Neuronal stem cell (in vitro differentiated cells): ENCODE results near the gene DCUN1D1.
A peak's percentile ranks its signal among the peaks of the same experiment; 100 is the strongest.

ENCODE experiments used
- DNase-seq: peaks from one replicate; pipeline ENCODE4 v3.0.0-alpha.2; 2013; ENCODE audit warnings: low spot score
- H2AFZ ChIP-seq: one replicate; pipeline ENCODE4 v1.6.1; 2013; ENCODE audit warnings: mild to moderate bottlenecking, low read length, inconsistent platforms
- H2AK5ac ChIP-seq: 2 replicates; pipeline ENCODE4 v1.6.1; 2013; ENCODE audit warnings: low read depth, mild to moderate bottlenecking, inconsistent platforms, low read length, moderate library complexity, mixed read lengths
- H2BK120ac ChIP-seq: 2 replicates; pipeline ENCODE4 v1.6.1; 2013; ENCODE audit warnings: low read depth, mild to moderate bottlenecking, inconsistent platforms, low read length, moderate library complexity, mixed read lengths
- H2BK12ac ChIP-seq: one replicate; pipeline ENCODE4 v1.6.1; 2013; ENCODE audit warnings: low read length, inconsistent platforms
- H2BK15ac ChIP-seq: 2 replicates; pipeline ENCODE4 v1.6.1; 2013; ENCODE audit warnings: mild to moderate bottlenecking, low read length, inconsistent platforms, mixed read lengths
- H2BK5ac ChIP-seq: one replicate; pipeline ENCODE4 v1.6.1; 2013; ENCODE audit warnings: inconsistent platforms, mild to moderate bottlenecking, low read length, moderate library complexity
- H3K14ac ChIP-seq: one replicate; pipeline ENCODE4 v1.6.1; 2013; ENCODE audit warnings: low read length, inconsistent platforms
- H3K18ac ChIP-seq: 2 replicates; pipeline ENCODE4 v1.6.1; 2013; ENCODE audit warnings: low read length, inconsistent platforms
- H3K23ac ChIP-seq: 2 replicates; pipeline ENCODE4 v1.6.1; 2013; ENCODE audit warnings: low read depth, mild to moderate bottlenecking, mixed read lengths, low read length, inconsistent platforms; ENCODE audit not compliant: poor library complexity
- H3K27ac ChIP-seq: replicated peaks from 3 replicates; pipeline ENCODE4 v1.5.1; 2013; ENCODE audit warnings: low read length, inconsistent platforms
- H3K27me3 ChIP-seq, 3 experiments: 2 replicates each; pipeline ENCODE4 v1.6.1; 2013; ENCODE audit warnings: low read length in 3 of 3, mild to moderate bottlenecking in 2 of 3, inconsistent platforms in 1 of 3, low read depth in 1 of 3, mixed read lengths in 1 of 3, moderate library complexity in 1 of 3; ENCODE audit not compliant: control insufficient read depth in 3 of 3, insufficient read depth in 3 of 3
- H3K36me3 ChIP-seq, 2 donors: replicated peaks in 1 of 2; 2 replicates each; pipeline ENCODE4 v1.6.1; 2013; ENCODE audit warnings: low read length in 2 of 2; ENCODE audit not compliant: control insufficient read depth in 2 of 2, insufficient read depth in 2 of 2
- H3K4ac ChIP-seq: 2 replicates; pipeline ENCODE4 v1.6.1; 2013; ENCODE audit warnings: inconsistent platforms, mild to moderate bottlenecking, low read length, moderate library complexity
- H3K4me1 ChIP-seq, 2 donors: 1 replicate in 1 of 2; 2 replicates in 1 of 2; pipeline ENCODE4 v1.6.1; 2013; ENCODE audit warnings: low read length in 2 of 2, low read depth in 1 of 2; ENCODE audit not compliant: control insufficient read depth in 2 of 2, insufficient read depth in 1 of 2
- H3K4me2 ChIP-seq: one replicate; pipeline ENCODE4 v1.6.1; 2013; ENCODE audit warnings: mild to moderate bottlenecking, low read length, inconsistent platforms; ENCODE audit not compliant: insufficient read depth, poor library complexity, severe bottlenecking
- H3K4me3 ChIP-seq, 2 donors: 2 replicates each; pipeline ENCODE4 v1.5.1; 2013; ENCODE audit warnings: low read length in 2 of 2, mild to moderate bottlenecking in 2 of 2, inconsistent platforms in 1 of 2, moderate library complexity in 1 of 2
- H3K79me1 ChIP-seq: one replicate; pipeline ENCODE4 v1.6.1; 2013; ENCODE audit warnings: low read depth, mild to moderate bottlenecking, inconsistent platforms, low read length, moderate library complexity
- H3K9ac ChIP-seq: one replicate; pipeline ENCODE4 v1.6.1; 2013; ENCODE audit warnings: mild to moderate bottlenecking, low read depth, low read length, inconsistent platforms; ENCODE audit not compliant: poor library complexity
- H3K9me3 ChIP-seq, 2 donors: replicated peaks in 1 of 2; 2 replicates each; pipeline versions ENCODE3 to v1.6.1; 2013; ENCODE audit warnings: low read length in 2 of 2, mild to moderate bottlenecking in 2 of 2, inconsistent platforms in 1 of 2, low read depth in 1 of 2, mixed read lengths in 1 of 2, moderate library complexity in 1 of 2; ENCODE audit not compliant: control insufficient read depth in 2 of 2, insufficient read depth in 1 of 2
- H4K8ac ChIP-seq: one replicate; pipeline ENCODE4 v1.6.1; 2013; ENCODE audit warnings: low read depth, mild to moderate bottlenecking, inconsistent platforms, low read length, moderate library complexity
- H4K91ac ChIP-seq: one replicate; pipeline ENCODE4 v1.6.1; 2013; ENCODE audit warnings: low read length, low read depth, mild to moderate bottlenecking, inconsistent platforms; ENCODE audit not compliant: poor library complexity
- WGBS, 2 donors: extraction: QIAGEN DNeasy Blood & Tissue Kit; methylation state at CpG; one replicate each; pipeline ENCODE4 v1.1.7; 2013; ENCODE audit warnings: missing lambda C conversion rate in 2 of 2, mixed read lengths in 1 of 2; ENCODE audit not compliant: insufficient read length in 2 of 2, insufficient replicate concordance in 1 of 2; ENCODE audit errors: extremely low coverage in 2 of 2; 5-methylcytosine and 5-hydroxymethylcytosine counted together

The DCUN1D1 gene

DNA sequence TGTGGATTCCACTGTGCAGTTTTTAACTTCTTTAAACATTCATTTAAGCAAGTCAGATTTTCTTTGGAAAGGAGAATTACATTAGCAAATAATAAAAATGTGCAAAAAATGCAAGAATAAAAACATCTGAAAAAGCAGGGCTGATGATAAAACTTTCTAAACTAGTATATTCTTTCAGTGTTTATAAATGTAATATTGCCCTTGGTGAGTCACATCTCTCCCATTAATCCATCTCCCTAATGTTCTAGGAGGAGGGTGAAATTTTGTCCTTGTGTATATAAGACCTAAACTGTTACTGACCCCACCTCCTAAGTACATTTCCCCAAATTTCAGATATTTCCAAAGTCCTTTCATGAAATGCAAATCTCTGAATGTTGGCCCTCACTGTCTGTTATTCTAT, 28.5 kb upstream of the DCUN1D1 start:
- Histone ChIP-seq H3K4ac (no peak overlapping the region), H3K23ac (no peak overlapping the region), H2AK5ac (no peak overlapping the region), H3K79me1 (peaks cover 4% of the 10 kb centered on the region), H3K9ac (no peak overlapping the region), H2AFZ (no peak overlapping the region), H3K36me3 (peaks cover 0 to 2% of the 10 kb centered on the region in 2 donors), H3K4me2 (no peak overlapping the region), H4K8ac (no peak overlapping the region), H3K27ac (no peak overlapping the region), H3K14ac (no peak overlapping the region), H3K4me3 (no peak overlapping the region), H3K9me3 (no peaks in the 10 kb centered on the region), H2BK120ac (no peak overlapping the region), H2BK5ac (no peak overlapping the region), H2BK15ac (no peak overlapping the region), H4K91ac (no peak overlapping the region), H3K27me3 (no peaks in the 10 kb centered on the region), H2BK12ac (no peak overlapping the region), H3K4me1 (no peaks in the 10 kb centered on the region), H3K18ac (no peak overlapping the region)
- DNase-seq, result no peak

DNA sequence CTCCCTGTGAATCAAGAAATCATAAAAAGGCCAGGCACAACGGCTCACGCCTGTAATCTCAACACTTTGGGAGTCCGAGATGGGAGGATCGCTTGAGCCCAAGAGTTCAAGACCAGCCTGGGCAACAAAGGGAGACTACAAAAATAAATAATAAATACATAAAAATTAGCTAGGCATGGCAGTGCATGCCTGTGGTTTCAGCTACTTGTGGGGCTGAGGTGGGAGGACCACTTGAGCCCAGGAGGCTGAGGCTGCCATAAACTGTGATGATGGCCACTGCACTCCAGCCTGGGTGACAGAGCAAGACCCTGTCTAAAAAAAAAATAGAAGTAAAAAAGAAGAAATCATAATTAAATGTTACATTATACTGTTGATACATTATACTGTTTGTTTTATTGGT, 28.0 kb upstream of the DCUN1D1 start:
- no peaks in the 10 kb centered on the region for H3K9me3 ChIP-seq
- no peak overlapping the region for H4K8ac ChIP-seq
- H3K4me3 ChIP-seq, result no peak overlapping the region
- no peaks in the 10 kb centered on the region for H3K4me1 ChIP-seq
- no CpG with 5 or more reads among the region's 4 CpGs for WGBS, 2 donors
- H4K91ac ChIP-seq, result no peak overlapping the region
- H2BK5ac ChIP-seq, result no peak overlapping the region
- no peaks in the 10 kb centered on the region for H3K27me3 ChIP-seq
- no peak overlapping the region for H3K9ac ChIP-seq
- peaks cover 4% of the 10 kb centered on the region for H3K79me1 ChIP-seq
- H2AK5ac ChIP-seq, result no peak overlapping the region
- no peak overlapping the region for H2AFZ ChIP-seq
- peaks cover 0 to 2% of the 10 kb centered on the region in 2 donors for H3K36me3 ChIP-seq
- no peak overlapping the region for H3K14ac ChIP-seq
- H3K18ac ChIP-seq, result no peak overlapping the region
- no peak overlapping the region for H2BK12ac ChIP-seq
- no peak overlapping the region for H2BK120ac ChIP-seq
- H3K27ac ChIP-seq, result no peak overlapping the region
- no peak overlapping the region for H3K4me2 ChIP-seq
- no peak overlapping the region for H3K23ac ChIP-seq
- H2BK15ac ChIP-seq, result no peak overlapping the region
- no peak overlapping the region for H3K4ac ChIP-seq
- no peak for DNase-seq

DNA sequence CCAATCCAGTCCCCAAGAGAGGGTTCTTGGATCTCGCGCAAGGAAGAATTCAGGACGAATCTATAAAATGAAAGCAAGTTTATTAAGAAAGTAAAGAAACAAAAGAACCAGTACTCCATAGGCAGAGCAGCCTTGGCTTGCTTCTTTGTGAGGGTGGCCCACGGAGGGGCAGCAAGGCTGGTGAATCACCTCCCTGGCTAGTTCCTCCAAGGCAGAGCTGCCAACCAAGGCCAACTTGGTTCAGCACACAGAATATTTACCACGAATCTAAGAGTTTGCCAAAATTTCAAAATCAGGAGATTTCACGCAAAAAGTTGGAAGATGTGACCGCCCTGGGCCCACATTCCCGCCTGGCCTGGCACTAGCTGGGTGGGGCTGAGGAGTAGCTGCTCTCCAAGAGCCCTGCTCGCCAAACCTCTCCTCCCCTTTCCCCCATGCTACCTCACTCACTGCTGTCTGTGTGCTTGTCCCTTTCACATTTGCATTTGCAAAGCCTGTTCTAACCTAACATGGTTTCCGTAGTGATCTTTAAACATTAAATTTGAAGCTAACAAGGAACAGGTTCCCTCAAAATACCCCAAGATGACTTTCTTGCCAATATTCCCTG, 26.2 kb upstream of the DCUN1D1 start:
- Histone ChIP-seq H2AFZ (peak overlapping the region; percentile 7), H3K36me3 (no peaks in the 10 kb centered on the region), H4K91ac (no peak overlapping the region), H2BK120ac (no peak overlapping the region), H3K9ac (no peak overlapping the region), H4K8ac (no peak overlapping the region), H3K4me3 (no peak overlapping the region), H3K27ac (no peak overlapping the region), H3K27me3 (no peaks in the 10 kb centered on the region), H3K23ac (no peak overlapping the region), H3K4me2 (no peak overlapping the region), H2BK5ac (no peak overlapping the region), H2BK12ac (no peak overlapping the region), H2AK5ac (no peak overlapping the region), H3K9me3 (no peaks in the 10 kb centered on the region), H3K4ac (no peak overlapping the region), H3K4me1 (no peaks in the 10 kb centered on the region), H3K14ac (no peak overlapping the region), H3K18ac (peak overlapping the region; percentile 69), H2BK15ac (no peak overlapping the region), H3K79me1 (no peaks in the 10 kb centered on the region)
- DNase-seq, result no peak
- no CpG with 5 or more reads among the region's 10 CpGs for WGBS, 2 donors

DNA sequence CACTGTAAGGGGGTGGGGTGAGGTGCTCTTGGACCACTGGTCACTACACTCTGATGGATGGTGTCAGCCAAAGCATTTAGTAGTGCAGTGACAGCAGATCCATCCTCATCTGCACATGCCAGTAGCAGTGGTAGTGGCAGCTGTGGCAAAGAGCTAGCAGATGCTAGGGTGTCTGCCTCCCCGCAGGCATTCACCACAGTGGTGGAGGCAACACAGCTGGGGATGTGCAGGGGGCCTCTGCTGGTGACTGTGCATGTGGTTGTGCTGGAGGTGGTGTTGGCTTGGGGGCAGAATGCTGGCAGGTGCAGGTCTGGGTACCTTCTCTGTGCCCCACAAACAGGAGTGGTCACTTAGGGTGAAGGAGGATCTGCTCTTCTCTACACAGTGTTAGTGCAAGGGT, 19.4 kb upstream of the DCUN1D1 start:
- Histone ChIP-seq H3K4me3 (peak overlapping the region in 1 of 2 donors; percentile 50), H3K27me3 (no peaks in the 10 kb centered on the region), H3K14ac (peak overlapping the region; percentile 59), H3K18ac (peak overlapping the region; percentile 87), H3K4me1 (no peaks in the 10 kb centered on the region), H3K9me3 (peaks cover 0 to 2% of the 10 kb centered on the region in 2 donors), H3K9ac (peak overlapping the region; percentile 60), H3K79me1 (no peaks in the 10 kb centered on the region), H2AFZ (no peak overlapping the region), H3K27ac (no peak overlapping the region), H4K8ac (peak overlapping the region; percentile 43), H2BK5ac (no peak overlapping the region), H3K23ac (peak overlapping the region; percentile 93), H3K36me3 (no peaks in the 10 kb centered on the region), H3K4ac (no peak overlapping the region), H2AK5ac (no peak overlapping the region), H2BK120ac (no peak overlapping the region), H3K4me2 (no peak overlapping the region), H4K91ac (no peak overlapping the region), H2BK15ac (no peak overlapping the region), H2BK12ac (peak overlapping the region; percentile 4)
- WGBS, 2 donors, result no CpG with 5 or more reads among the region's 1 CpG
- DNase-seq, result no peak
